ENCODE data around the gene PPIAL4G.
"Not testable (repeated sequence)": the region's sequence is repeated elsewhere in the genome, so short reads cannot be mapped to it uniquely, and the experiment has no call there.

Gene PPIAL4G

GRCh38 chr1:148483029-148483428 is at the start of gene PPIAL4G:
PPIAL4G (minus strand) TSS chr1:148483302; CDS start chr1:148483252, 50 bp downstream.
- DNase-seq = not testable (repeated sequence)

DNA sequence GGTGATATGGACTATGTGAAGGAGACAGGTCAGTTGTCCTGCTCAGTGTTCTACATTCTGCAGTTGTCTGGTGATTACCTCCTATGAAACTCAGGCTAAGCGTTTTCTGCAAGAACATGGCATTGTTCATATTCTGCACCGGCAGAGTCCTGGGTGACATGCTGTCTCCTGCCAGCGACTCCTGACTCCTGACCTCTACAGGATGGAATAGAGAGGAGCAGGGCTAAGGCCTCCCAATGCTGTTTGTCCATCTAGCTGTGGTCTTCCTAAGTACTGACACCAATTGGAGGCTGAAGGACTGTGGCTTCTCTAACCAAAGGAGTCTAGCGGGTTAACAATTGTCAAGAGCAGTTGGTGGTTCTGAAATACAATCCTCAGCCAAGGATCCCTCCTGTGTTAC is 49.1 kb upstream of the PPIAL4G start:
- not testable (repeated sequence) for DNase-seq

DNA sequence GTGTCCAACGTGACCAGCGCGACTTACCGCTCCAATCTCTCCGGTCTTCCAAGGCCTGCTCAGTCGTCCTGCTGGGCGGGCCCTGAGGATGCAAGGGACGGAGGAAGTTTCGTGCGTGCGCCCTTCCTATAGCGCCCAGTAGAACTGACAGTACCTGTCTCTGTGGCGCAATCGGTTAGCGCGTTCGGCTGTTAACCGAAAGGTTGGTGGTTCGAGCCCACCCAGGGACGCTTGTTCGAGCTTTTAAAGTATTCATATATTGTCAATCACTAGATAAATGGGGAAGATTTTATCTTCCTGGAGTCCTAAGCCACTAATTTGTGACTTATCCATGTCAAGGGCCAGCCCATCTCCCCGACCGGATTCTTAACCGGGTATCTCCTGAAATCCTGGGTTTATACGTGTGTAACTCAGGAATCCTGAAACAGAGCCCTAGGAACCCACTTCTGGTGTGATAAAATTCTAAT is 46.0 kb upstream of the PPIAL4G start:
- peak in 1 of 2 experiments; percentile 52 for DNase-seq

DNA sequence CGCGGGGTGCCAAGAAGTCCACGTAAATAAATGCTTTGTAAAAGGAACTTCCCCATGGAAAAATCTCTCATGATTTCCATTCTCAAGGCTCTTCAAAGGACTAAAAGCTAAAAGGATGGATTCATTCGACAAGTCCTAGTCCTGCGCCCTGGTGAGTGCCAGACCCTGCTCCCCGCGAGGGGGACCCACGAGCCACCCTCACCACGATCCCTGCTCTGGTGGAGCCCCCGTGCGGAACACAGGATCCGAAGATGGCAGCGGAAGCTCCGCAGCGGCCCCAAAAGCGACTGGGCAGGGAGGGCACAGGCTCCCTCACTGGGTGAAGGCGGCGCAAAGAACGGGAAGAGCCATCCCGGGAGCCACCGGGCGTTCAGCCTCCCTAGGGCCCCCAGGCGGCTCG is 45.5 kb upstream of the PPIAL4G start:
- DNase-seq = not testable (repeated sequence)

- not testable (repeated sequence) for DNase-seq
Measured at GRCh38 chr1:148526587-148526986, 43.5 kb upstream of the PPIAL4G start.

DNA sequence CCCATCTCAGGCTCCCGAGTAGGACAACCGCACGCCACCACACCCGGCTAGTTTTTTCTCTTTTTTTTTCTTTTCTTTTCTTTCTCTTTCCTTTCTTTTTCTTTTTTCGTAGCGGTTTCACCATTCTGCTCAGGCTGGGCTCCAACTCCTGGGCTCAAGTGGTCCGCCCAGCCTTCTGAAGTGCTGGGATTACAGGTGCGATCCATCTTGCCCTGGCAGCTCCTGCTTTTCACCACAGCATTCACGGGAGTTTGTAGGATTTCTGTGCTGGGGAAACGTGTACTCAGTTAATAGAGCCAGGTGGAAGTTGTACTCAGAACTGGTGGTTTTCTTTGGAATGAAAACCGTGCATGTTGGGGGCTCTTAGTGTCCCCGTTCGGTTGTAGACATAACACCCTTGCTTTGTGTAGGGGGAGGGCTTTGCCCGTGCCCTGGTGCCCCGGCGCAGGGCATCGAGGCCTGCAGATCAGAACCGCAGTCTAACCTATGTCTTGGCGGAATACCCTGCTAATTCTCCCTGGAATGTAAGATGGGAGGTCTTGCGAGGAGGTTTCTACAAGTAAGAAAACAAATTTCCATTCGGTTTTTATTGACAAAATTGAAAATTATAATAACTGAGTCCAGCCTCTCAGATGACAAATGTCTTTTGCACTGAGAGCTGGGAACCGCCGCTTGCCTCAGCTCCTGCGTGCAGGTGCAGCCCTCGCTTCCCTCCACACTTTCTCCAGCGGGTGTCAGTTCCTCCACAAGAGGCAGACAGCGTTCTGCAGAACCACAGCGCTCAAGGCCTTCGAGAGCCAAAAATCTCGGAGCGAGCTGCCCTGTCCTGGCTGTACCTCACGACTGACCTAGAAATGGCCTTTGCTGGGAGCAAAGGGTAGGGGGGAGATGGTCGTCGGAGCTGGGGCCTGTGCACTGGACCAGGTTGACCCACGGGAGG is 40.4 kb upstream of the PPIAL4G start:
- DNase-seq = not testable (repeated sequence)

- peak; percentile 86 to 95 for DNase-seq
Measured at GRCh38 chr1:148522561-148523204, 39.6 kb upstream of the PPIAL4G start.

- DNase-seq = peak; percentile 82 to 87
Measured at GRCh38 chr1:148522072-148522471, 39.0 kb upstream of the PPIAL4G start.

- DNase-seq = not testable (repeated sequence)
Measured at GRCh38 chr1:148514310-148514709, 31.2 kb upstream of the PPIAL4G start.

- not testable (repeated sequence) for DNase-seq
Measured at GRCh38 chr1:148512571-148513184, 29.6 kb upstream of the PPIAL4G start.

GRCh38 chr1:148493933-148494332 is 10.8 kb upstream of the PPIAL4G start:
- DNase-seq = not testable (repeated sequence)

DNA sequence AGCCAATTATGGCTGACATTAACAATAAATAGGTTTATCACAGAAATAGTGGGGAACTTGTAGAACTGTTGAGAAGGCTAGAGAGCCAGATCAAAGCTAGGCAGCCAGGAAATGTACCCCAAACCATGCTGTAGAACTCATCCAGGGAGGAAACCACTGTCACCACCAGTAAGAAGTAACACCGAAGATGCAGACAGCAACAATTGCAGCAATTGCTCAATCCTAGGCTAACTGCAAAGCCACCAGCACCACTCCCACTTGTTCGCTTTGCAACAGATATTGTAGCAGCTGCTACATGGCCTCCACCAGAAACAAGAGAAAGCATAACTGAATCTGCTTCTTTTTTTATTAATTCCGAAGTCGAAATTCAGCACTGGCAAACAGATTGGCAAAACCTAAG is 2.0 kb downstream of the PPIAL4G start:
- DNase-seq = not testable (repeated sequence)

GRCh38 chr1:148459694-148460093 is 23.4 kb downstream of the PPIAL4G start:
- DNase-seq = not testable (repeated sequence)

GRCh38 chr1:148458901-148459581 is 24.1 kb downstream of the PPIAL4G start:
- DNase-seq = not testable (repeated sequence)

- not testable (repeated sequence) for DNase-seq
Measured at GRCh38 chr1:148458398-148458797, 24.7 kb downstream of the PPIAL4G start.

DNA sequence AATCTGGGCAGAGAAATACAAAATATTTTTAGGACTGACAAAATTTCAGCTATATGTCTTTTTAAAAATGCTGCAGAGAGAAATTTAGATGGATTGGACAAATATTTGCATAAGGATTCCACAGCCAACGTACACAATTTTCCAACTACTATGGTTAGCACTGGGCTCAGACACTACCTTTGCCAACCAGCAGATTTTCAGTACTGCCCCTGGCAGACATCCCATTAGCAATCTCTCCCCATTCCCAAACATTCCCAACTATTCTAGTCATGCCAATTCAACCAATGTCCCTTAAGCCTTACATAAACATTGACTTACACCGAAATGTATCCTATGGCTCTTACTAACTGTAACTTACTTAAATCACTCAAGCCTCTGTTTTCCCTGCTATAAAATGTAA is 30.3 kb downstream of the PPIAL4G start:
- not testable (repeated sequence) for DNase-seq

GRCh38 chr1:148439654-148440325 is 43.3 kb downstream of the PPIAL4G start:
- DNase-seq = not testable (repeated sequence)

DNA sequence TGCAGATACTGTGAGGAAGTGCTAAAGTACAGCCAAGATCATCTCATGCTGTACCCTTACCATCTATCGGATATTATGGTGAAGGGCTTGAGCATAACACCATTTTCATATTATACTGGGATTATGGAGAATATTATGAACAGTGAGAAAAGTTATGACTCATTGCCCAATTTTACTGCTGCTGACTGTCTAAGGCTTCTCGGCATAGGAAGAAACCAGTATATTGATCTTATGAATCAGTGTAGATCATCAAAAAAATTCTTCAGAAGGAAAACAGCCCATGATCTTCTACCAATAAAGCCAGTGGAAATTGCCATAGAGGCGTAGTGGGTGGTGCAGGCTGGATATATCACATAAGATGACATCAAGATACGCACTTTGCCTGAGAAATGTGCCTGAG is 47.7 kb downstream of the PPIAL4G start:
- DNase-seq = no peak

- no peak for DNase-seq
Measured at GRCh38 chr1:148434832-148435231, 48.3 kb downstream of the PPIAL4G start.

GRCh38 chr1:148432916-148433317 is 50.2 kb downstream of the PPIAL4G start:
- DNase-seq = not testable (repeated sequence)

Measured in NCI-H1930 (cell line).